GM19395 (cell line): ENCODE data around the gene NCOA1.

Source experiments
- ATAC-seq: cut with Tn5 transposase; IDR thresholded peaks from one replicate; pipeline ENCODE4 v1.9.1; 2021; ENCODE audit warnings: mild to moderate bottlenecking, moderate library complexity; ENCODE audit not compliant: unreplicated experiment

Gene NCOA1

DNA sequence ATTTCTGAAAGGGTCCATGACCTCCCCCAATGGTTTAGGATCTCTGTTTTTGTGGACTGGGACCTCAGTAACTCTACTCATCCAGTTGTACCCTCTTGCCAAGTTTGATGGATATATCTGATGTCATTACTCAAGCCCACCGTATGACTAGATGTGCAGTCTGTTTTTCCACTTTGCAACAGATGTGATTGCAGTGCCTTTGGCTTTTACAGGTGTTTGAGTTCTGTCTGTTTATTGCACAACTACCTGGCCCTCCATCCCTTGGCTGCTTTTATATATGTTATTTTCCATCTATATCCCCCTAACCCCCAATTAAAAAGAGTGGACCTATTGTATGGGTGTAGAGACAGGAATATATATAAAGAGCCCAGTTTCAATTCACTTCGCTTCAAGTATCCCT is 10.8 kb downstream of the NCOA1 start:
- ATAC-seq = no peak

DNA sequence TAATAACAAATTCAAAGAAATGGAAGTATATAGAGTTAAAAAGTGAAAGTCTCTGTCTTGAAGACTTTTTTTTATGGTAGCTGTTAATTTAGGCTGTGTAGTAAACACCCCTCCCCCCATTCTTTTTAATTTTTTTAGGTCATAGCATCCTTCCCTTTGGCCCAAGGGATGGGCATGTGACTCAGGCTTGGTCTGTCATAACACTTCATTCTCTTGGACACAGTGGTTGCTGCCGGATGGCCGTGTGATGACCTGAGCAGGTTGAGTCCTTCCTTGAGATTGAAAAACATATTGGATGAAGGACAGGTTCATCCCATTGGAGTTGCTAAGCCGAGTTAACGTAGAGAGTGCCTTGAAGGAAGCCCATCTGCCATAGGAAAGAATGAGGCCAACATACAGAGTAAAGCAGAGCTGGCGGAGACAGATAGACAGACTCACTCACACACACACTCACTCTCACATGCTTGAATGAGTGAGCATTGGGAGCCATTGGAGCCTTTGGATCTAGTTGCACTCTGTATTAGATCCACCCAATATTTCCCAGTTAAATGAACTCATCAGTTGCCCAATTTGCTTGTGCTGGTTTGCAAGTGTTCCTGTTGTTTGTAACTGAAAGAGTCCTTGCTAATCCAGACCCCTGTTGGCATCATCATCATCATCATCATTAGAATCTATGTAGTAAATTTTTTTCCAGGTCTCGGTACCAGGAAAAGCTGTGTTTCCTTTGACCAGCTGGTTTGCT is 14.7 kb downstream of the NCOA1 start:
- no peak for ATAC-seq

DNA sequence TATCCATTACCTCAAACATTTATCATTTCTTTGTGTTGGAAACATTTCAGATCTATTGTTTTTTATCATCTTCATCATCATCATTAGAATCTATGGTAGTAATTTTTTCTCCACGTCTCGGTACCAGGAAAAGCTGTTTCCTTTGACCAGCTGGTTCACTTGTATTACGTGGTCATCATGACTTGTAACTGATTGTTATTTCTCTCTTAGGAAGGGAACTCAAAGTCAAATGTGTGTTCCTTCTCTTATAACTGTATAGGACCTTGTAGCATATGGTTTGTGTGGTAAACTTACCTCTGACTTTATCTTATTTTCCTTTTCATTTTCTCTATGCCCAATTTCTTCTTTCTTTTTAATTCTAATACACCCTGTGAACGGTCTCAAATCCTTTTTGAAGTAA is 16.5 kb downstream of the NCOA1 start:
- no peak for ATAC-seq

DNA sequence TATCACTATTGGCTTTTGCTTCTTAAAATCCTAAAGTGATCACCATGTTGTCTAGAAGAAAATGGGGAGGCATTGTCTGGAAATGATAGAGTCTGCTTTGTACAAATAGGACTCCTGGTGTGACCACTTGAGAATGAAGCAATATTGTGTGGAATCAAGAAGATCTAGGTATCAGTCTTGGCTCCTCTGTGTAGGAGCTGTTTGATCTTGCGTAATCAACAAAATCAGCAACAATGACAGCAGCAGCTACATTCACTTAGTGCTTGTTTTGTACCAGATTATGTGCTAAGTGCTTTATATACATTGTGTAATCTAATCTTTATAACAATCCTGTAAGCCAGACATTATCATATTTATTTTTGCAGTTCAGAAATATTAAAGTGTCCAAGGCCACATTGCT is 17.8 kb downstream of the NCOA1 start:
- ATAC-seq = peak; percentile 7

DNA sequence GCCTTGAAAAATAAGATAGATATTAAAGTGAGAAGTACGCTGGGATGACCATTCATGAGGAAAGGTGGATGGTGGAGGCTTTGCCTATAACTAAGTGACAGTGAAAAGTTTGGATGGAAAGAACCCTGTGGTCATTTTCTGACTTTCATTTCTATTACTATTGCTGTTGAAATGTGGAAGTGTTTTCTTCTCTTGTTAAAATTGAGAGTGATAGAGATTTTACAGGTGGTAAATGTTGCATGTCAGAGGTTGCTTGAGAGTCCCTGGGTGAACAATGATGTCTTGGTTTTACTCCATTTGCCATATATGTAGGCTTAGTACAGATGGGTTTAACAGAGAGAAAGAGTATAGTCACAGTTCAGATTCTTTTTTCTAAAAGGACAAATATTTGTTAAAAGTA is 18.4 kb downstream of the NCOA1 start:
- peak; percentile 85 for ATAC-seq

DNA sequence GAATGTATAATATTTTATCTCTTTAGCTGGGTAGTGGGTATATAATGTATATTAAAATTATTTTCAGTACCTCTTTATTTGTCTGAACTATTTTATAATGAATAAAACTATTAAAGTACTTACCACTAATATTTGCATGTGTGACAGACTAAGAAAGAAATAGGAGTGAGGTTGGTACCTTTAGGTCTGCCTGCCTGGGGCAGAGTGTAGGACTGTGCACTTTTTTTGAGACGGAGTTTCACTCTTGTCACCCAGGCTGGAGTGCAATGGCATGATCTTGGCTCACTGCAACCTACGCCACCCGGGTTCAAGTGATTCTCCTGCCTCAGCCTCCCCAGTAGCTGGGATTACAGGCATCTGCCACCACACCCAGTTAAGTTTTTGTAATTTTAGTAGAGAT is 18.8 kb downstream of the NCOA1 start:
- ATAC-seq = peak; percentile 69

DNA sequence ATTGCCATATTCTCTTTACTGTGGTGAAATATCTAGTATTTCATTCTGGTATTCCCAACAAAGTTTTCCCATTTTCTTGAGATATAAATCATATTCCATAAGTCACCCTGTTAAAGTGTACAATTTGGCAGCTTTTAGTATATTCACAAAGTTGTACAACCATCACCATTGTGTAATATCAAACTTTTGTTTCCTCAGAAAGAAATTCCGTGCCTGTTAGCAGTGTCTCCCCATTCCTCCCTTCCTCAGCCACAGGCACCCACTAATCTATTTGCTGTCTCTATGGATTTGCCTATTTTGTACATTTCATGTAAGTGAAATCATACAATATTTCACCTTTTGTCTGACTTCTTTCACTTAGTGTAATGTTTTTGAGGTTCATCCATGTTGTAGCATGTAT is 19.7 kb downstream of the NCOA1 start:
- ATAC-seq = no peak

DNA sequence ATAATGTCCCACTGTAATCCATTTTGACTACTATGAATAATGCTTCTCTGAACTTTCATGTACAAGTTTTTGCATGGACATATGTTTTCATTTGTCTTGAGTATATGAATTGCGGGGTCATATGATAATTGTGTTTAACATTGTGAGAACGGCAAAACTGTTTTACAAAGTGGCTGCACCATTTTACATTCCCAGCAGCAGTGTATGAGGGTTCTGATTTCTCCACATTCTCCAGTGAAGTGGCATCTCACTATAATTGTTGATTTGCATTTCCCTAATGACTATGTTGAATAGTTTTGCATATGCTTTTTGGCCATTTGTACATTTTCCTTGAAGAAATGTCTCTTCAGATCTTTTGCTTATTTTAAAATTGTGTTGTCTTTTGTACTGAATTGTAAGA is 20.1 kb downstream of the NCOA1 start:
- ATAC-seq = no peak

DNA sequence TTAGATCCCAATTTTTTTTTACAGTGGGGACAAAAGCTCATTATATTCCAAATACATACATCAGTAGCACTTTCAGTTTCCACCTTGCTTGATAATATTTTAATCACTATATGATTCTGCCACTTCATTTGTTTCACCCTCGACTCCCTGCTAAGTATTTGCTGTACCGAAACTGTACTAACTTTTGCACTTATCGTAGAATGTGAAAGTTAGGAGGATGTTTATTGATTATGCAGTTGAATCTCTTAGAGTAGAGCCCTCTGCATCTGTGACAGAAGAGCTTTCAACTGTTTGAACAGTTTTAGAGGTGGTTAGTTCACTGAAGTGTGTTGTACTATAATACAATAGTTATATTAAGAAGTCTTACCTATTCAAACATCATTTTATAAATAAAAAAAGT is 20.8 kb downstream of the NCOA1 start:
- ATAC-seq = no peak

DNA sequence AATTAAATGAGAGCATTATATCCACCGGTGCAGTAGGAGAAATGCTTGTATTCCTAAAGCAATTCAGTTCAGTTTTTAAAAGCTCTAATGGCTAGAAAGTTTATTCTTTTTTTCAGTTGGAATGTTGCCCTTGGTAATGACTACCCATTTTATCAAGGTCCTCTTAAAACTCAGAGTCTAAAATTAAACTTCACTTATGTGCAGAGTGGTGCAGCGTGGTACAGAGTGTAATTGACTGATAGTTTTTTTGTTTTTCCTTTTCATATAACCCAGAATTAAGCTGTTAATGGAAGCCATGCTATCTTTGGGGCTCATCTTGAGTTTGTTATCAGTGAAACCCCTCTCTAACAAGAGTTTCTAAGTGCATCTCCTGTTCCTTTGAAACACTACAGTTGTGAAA is 21.4 kb downstream of the NCOA1 start:
- ATAC-seq = no peak

DNA sequence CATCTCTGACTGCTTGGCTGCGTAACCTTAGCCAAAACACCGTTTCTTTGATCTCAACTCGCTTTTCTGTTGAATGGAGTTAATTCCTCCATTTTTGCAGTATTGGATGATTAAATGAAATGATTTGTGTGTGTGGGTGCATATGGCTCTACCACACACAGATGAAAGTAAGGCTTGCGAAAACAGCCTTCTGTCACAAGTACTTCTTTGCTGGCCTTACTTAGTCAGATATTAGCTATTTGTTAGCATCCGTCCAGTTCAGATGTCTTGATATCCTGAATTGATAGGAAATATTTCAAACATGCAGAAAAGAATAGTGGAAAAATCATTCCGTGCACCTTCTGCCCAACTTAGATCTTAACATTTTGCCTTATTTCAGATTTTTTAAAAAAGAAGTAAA is 21.8 kb downstream of the NCOA1 start:
- ATAC-seq = no peak

DNA sequence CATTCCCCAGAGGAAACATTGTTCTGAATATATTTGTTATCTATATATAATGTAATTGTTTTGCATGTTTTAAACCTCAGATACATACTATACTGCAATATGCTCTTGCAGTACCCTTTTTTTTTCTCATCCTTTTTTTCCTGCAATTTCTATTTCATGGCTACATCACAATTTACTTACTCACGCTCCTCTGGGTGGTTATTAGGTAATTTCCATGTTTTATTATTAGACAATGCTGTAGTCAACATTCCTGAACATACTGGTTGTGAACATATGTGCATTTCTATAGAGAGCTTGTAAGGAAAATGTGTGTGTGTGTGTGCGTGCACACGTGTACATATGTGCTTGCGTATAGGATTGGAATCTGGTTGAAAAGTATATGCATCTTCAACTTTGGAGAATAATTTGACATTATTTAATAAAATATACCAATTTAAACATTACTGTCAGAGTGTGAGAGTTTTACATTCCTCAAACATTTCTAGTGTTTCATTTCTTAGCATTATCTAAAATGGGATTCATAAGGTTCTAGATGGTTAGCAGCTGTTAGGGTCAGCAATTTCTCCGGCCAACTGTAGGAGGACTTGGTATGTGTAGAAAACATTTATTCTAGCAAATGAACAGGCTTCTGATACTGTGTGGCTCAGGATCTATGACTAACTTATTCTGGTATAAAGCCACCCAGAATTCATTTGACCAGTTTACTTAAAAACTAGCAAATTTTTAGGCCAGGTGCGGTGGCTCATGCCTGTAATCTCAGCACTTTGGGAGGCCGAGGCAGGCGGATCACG is 22.4 kb downstream of the NCOA1 start:
- ATAC-seq = no peak

DNA sequence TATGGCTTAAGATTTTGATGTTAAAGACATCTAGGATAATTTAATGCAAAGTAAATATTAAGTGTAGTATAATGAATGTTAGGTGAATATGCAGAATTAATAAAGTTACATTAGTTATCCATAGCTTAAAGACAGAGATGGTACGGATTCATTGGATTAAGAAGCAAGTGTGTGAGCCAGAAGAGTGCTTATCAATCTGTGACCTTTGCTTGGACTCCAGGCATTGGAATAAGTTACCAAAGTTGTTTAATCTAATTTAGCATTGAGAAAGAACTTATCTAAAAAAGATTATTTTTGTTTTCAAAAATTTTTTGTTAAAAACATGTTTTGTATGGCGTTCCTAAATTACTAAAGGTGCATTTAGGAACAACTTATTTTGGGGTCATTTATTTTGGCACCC is 23.8 kb downstream of the NCOA1 start:
- ATAC-seq = no peak

DNA sequence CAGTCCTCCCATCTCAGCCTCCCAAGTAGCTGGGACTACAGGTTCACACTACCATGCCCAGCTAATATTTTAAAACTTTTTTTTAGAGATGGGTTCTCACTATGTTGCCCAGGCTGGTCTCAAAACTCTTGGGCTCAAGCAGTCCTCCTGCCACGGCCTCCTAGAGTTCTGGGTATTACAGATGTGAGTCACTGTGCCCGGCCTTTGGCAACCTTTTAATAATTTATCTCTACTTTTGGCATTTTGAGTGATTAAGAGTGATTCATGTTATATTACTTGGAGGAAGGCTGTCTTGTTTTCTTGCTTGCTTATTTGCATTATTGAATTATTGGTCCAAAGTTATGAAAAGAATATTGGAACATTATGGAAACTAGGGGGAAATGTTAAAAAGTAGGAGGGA is 24.3 kb downstream of the NCOA1 start:
- ATAC-seq = no peak

DNA sequence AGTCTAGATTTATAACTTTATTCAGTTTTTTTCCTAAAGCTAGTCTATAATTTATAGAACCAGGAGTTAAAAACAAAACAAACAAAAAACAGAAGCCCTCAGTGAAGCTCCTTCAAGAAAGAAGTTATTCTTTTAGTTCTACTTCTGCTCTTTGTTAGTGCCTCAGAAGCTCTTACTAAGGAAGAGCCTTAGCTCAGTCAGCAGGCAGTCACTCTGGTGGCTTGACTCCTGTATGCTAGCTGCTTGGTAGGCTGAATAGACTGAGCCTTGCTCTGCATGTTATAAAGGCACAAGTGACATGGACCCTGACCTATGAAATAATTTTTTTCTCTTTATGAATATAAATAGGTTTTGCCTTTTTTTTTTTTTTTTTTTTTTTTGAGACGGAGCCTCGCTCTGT is 24.8 kb downstream of the NCOA1 start:
- ATAC-seq = no peak

DNA sequence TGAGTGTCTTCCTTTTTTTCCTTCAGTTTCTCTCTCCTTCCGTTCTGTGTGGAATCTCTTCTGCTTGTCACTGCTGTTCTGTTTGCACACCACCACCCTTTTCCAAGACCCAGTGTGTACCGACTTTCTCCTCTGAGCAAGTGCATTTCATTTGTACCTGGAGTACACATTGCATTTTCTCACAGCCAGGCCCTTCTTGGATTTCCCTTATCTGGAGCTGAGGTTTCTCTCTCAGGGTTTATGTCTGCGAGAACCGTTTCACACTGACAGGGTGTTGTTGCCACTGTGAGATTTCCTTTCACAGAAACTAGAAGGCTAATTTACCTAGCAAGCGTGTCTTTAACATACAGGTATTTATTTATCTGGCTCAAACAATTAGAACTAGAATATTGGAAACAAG is 26.2 kb downstream of the NCOA1 start:
- no peak for ATAC-seq

DNA sequence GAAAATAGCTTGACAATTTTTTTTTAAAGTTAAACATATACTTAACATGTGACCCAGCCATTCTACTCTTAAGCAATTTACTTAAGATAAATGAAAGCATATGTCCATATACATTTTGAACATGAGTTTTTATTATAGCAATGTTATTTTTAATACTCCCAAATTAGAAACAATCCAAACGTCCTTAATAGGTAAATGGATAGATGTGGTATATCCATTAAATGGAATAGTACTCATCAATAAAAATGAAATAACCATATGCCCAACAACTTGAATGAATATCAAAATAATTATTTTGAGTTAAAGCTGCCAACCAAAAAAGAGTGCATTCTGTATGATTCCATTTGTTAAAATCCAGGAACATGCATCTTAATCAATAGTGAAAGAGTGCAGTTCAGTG is 29.1 kb downstream of the NCOA1 start:
- no peak for ATAC-seq

DNA sequence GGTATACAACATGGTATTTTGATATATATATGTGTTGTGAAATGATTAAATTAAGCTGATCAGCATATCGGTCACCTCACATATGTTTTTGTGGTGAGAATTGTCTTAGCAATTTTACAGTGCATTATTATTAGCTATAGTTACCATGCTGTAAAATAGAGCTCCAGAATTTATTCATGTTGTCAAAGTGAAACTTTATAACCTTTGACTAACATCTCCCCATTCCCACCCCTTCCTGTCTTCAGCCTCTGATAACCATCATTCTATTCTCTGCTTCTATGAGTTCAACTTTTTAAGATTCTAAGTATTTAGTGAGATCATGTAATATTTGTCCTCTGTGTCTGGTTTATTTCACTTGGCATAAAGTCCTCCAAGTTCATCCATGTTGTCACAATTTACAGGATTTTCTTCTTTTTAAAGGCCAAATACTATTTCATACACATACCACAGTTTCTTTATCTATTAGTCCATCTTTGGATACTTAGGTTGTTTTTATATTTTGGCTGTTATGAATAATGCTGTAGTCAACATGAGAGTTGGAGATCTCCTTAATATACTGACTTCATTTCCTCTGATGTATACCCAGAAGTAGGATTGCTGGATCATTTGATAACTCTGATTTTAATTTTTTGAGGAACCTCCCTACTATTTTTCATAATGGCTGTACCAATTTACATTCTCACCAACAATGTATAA is 30.3 kb downstream of the NCOA1 start:
- no peak for ATAC-seq

DNA sequence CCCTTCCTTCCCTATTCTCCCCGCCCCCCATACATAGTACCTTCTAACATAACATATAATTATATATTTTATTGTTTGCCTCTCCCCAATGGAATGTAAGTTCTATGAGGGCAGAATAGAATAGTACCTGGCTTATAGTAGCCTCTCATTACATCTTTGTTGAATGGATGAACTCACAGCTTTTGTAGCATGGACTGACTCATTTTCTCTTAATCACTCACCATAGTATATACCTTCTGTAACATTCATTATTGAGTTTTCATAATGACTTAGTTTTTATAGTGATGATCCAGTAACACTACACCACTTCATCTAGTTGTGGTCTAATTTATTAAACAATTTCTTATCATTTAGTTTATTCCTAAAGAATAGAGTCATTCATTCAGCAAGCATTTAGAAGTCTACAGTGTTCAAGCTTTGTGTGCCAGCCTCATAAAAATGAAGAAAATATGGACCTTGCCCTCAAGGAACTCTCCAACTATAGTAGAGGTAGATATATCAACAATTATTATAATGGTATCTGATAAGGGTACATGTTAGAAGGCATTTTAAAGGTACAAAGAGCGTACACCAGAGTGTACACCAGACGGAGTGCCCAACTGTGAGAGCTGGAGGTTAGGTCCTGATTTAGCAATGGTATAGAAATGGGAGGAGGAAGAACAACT is 31.1 kb downstream of the NCOA1 start:
- no peak for ATAC-seq

DNA sequence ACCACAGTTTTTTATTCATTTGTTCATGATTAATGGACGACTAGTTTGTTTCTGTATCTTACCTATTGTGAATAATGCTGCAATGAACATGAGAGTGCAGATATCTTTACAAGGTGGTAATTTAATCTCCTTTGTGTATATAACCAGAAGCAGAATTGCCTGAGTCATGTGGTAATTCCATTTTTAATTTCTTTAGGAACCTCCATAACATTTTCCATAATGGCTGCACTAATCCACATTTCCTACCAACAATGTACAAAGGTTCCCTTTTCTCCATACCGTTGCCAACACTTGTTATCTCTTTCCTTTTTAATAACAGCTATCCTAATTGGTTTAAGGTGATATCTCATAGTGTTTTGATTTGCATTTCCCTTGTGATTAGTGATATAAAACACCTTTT is 36.5 kb downstream of the NCOA1 start:
- no peak for ATAC-seq

DNA sequence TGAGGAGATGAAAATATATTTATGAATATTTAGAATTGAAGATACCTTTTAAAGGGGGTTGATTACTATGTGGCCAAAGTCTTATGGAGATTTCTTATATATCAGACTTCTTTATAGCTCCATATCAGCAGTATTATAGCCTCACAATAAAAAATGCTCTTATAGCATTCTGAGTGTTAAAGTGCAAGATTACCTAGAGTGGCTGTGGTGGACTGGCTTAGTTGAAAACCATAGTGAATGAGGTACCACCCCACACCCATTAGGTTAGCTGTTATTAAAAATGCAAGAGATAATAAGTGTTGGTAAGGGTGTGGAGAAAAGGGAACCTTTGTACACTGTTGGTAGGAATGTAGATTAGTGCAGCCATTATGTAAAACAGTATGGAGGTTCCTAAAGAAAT is 39.7 kb downstream of the NCOA1 start:
- no peak for ATAC-seq
